Testis (tissue), 3 donors: ENCODE results near the gene SOX6. TPM values are rescaled to one million over a fixed set of nuclear protein-coding genes. Genes with fewer than 3 reads are reported as not detected.

Experiments used
- DNase-seq: peaks from one replicate; pipeline ENCODE4 v3.0.0-alpha.2; 2019
- H3K27ac ChIP-seq, 2 donors: fragments of 200-600 bp; sonication (generic); one replicate each; pipeline ENCODE4 v1.5.1; 2019
- H3K27me3 ChIP-seq: fragments of 200-600 bp; sonication (generic); one replicate; pipeline ENCODE4 v1.5.1; 2019
- H3K36me3 ChIP-seq: fragments of 200-600 bp; sonication (generic); one replicate; pipeline ENCODE4 v1.5.1; 2017; ENCODE audit warnings: low read depth; ENCODE audit errors: missing control alignments
- H3K4me1 ChIP-seq: fragments of 200-600 bp; sonication (generic); one replicate; pipeline ENCODE4 v1.5.1; 2019
- H3K4me3 ChIP-seq, 2 donors: fragments of 200-600 bp; sonication (generic); one replicate each; pipeline ENCODE4 v1.5.1; 2017 to 2019
- H3K9me3 ChIP-seq: fragments of 200-600 bp; sonication (generic); one replicate; pipeline ENCODE4 v1.5.1; 2017
- CTCF ChIP-seq, 3 experiments: fragments of 450-650 bp in 2 of 3; fragments of 200-600 bp in 1 of 3; sonication (generic) in 1 of 3; IDR thresholded peaks; one replicate each; pipeline ENCODE4 v1.5.1; 2016 to 2019; ENCODE audit warnings: antibody characterized with exemption in 3 of 3, mild to moderate bottlenecking in 2 of 3, moderate library complexity in 1 of 3
- POLR2A ChIP-seq: fragments of 450-650 bp; IDR thresholded peaks from one replicate; pipeline ENCODE4 v1.6.1; 2017; ENCODE audit warnings: antibody characterized with exemption, mild to moderate bottlenecking, moderate library complexity
- WGBS, 2 donors: methylation state at CpG; one replicate each; pipeline ENCODE4 v1.1.5; 2018; 5-methylcytosine and 5-hydroxymethylcytosine counted together
- intact Hi-C: fragments of 100-400 bp; cut with DNase I; formaldehyde crosslinking; loops from one replicate; pipeline ENCODE4 v1.15.1; 2023; ENCODE audit warnings: low total_unique reads
- polyA plus RNA-seq: library from polyadenylated mRNA; stranded (reverse); fragments of 350-450 nt; fragmentation: Illumina TruSeq; extraction: RNeasy Lipid Tissue Mini Kit (QIAGEN cat#74804); gene quantifications from one replicate; pipeline ENCODE4 v1.2.3, GENCODE V29; 2014; ENCODE audit warnings: low read depth, low replicate concordance; ENCODE audit not compliant: insufficient read depth
- total RNA-seq, 2 donors: library from RNA; depleted of rRNA; stranded (reverse); fragments of >200 nt; gene quantifications; one replicate each; pipeline ENCODE4 v1.2.3, GENCODE V29; 2016

The SOX6 gene
- total and polyA plus RNA-seq, 3 donors from 2014 or later, result 39.6 to 74.0 (median 52.3) TPM

GRCh38 chr11:15988016-15988550 is 368.3 kb downstream of the SOX6 start:
- Histone ChIP-seq H3K4me1 (no peaks in the 10 kb centered on the region), H3K27ac (no peak overlapping the region), H3K27me3 (no peaks in the 10 kb centered on the region), H3K4me3 (no peak overlapping the region), H3K9me3 (no peaks in the 10 kb centered on the region), H3K36me3 (no peaks in the 10 kb centered on the region)
- no peak for DNase-seq
- intact Hi-C loops, result no loop called here
- no peak for TF ChIP-seq POLR2A
- no peak for TF ChIP-seq CTCF (IDR thresholded peaks at IDR 0.05)
- 73 to 74% methylated on average over 2 of the region's 2 CpGs for WGBS, 2 donors

- intact Hi-C loops, result no loop called here
- WGBS, 2 donors, result 80% methylated on average over 5 of the region's 5 CpGs
- no peak for TF ChIP-seq POLR2A
- no peak for TF ChIP-seq CTCF (IDR thresholded peaks at IDR 0.05)
- no peaks in the 10 kb centered on the region for H3K4me1 ChIP-seq
- no peaks in the 10 kb centered on the region for H3K36me3 ChIP-seq
- no peak overlapping the region for H3K4me3 ChIP-seq
- no peaks in the 10 kb centered on the region for H3K27me3 ChIP-seq
- no peak overlapping the region for H3K27ac ChIP-seq
- H3K9me3 ChIP-seq, result no peaks in the 10 kb centered on the region
- DNase-seq, result no peak
Measured at GRCh38 chr11:15987046-15987445, 369.3 kb downstream of the SOX6 start.

- H3K27me3 ChIP-seq, result no peaks in the 10 kb centered on the region
- H3K4me1 ChIP-seq, result no peaks in the 10 kb centered on the region
- no peak overlapping the region for H3K4me3 ChIP-seq
- no peak overlapping the region for H3K27ac ChIP-seq
- no peaks in the 10 kb centered on the region for H3K9me3 ChIP-seq
- TF ChIP-seq CTCF (IDR thresholded peaks at IDR 0.05) (no peak), POLR2A (no peak)
- no peak for DNase-seq
- no peaks in the 10 kb centered on the region for H3K36me3 ChIP-seq
- intact Hi-C loops, result no loop called here
Measured at GRCh38 chr11:15985860-15986139, 370.5 kb downstream of the SOX6 start.

GRCh38 chr11:15985127-15985859 is 371.1 kb downstream of the SOX6 start:
- TF ChIP-seq CTCF (IDR thresholded peaks at IDR 0.05), result no peak
- no peak overlapping the region for H3K4me3 ChIP-seq
- intact Hi-C loops, result no loop called here
- H3K27ac ChIP-seq, result no peak overlapping the region
- H3K4me1 ChIP-seq, result no peaks in the 10 kb centered on the region
- no peaks in the 10 kb centered on the region for H3K36me3 ChIP-seq
- H3K27me3 ChIP-seq, result no peaks in the 10 kb centered on the region
- DNase-seq, result no peak
- WGBS, 2 donors, result 19 to 37% methylated on average over 1 of the region's 1 CpG
- no peaks in the 10 kb centered on the region for H3K9me3 ChIP-seq

- Histone ChIP-seq H3K36me3 (no peaks in the 10 kb centered on the region), H3K27ac (no peak overlapping the region), H3K9me3 (no peaks in the 10 kb centered on the region), H3K27me3 (no peaks in the 10 kb centered on the region), H3K4me3 (no peak overlapping the region), H3K4me1 (no peaks in the 10 kb centered on the region)
- WGBS, 2 donors, result 64 to 76% methylated on average over 1 of the region's 1 CpG
- no peak for DNase-seq
- TF ChIP-seq CTCF (IDR thresholded peaks at IDR 0.05) (no peak), POLR2A (no peak)
- intact Hi-C loops, result no loop called here
Measured at GRCh38 chr11:15981292-15981691, 375.1 kb downstream of the SOX6 start.
